Gastroesophageal sphincter (tissue), 3 donors: ENCODE data around the gene DOCK2.

Experiments
- EP300 ChIP-seq: sonication (generic); formaldehyde crosslinking; IDR thresholded peaks from one replicate; pipeline ENCODE4 v1.6.1; 2017; ENCODE audit warnings: antibody characterized with exemption, mild to moderate bottlenecking
- POLR2A ChIP-seq, 2 donors: fragments of 450-650 bp; IDR thresholded peaks; one replicate each; pipeline ENCODE4 v1.6.1; 2017; ENCODE audit warnings: antibody characterized with exemption in 2 of 2, mild to moderate bottlenecking in 2 of 2, moderate library complexity in 1 of 2
- TF ChIP-seq, protein P1 (sequence below), 4 experiments: fragments of 200-600 bp in 2 of 4; fragments of 450-650 bp in 2 of 4; sonication (generic) in 1 of 4; IDR thresholded peaks; one replicate each; pipeline ENCODE4 v1.5.1; 2017 to 2019; ENCODE audit warnings: antibody characterized with exemption in 4 of 4, mild to moderate bottlenecking in 2 of 4, moderate library complexity in 2 of 4

DNA sequence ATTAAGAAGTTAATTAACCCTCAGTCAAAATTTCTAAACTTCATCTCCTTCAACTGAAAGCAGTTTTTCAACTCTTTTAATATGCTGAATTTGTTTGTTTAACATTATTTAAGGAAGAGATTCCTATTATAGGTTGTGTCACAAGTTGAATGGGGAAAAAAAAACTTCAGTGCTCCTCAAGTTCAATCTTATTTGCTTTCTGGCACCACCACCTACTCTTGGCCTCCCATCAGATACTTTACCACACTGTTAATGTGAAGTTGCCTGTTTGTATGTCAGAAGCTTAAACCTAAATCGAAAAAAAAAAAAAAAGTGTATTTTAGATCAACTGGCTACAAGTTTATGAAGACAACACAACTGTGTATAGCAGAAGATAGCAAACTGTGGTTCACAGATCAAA is 4.1 kb upstream of the DOCK2 start:
- TF ChIP-seq, protein P1, sequence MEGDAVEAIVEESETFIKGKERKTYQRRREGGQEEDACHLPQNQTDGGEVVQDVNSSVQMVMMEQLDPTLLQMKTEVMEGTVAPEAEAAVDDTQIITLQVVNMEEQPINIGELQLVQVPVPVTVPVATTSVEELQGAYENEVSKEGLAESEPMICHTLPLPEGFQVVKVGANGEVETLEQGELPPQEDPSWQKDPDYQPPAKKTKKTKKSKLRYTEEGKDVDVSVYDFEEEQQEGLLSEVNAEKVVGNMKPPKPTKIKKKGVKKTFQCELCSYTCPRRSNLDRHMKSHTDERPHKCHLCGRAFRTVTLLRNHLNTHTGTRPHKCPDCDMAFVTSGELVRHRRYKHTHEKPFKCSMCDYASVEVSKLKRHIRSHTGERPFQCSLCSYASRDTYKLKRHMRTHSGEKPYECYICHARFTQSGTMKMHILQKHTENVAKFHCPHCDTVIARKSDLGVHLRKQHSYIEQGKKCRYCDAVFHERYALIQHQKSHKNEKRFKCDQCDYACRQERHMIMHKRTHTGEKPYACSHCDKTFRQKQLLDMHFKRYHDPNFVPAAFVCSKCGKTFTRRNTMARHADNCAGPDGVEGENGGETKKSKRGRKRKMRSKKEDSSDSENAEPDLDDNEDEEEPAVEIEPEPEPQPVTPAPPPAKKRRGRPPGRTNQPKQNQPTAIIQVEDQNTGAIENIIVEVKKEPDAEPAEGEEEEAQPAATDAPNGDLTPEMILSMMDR (IDR thresholded peaks at IDR 0.05): no peak
- TF ChIP-seq EP300: no peak
- no peak for TF ChIP-seq POLR2A (IDR thresholded peaks at IDR 0.05)
